H1 (cell line): ENCODE measurements around the gene OSBPL3. TPM values are rescaled to one million over a fixed set of nuclear protein-coding genes. Genes with fewer than 3 reads are reported as not detected.

ENCODE experiments used
- CTCF ChIA-PET: fragments of 300-600 bp; sonication (Branson Sonifier 250); formaldehyde crosslinking; loops from one replicate; lab custom pipeline; 2021; ENCODE audit not compliant: partially characterized antibody; lab: Charles Lee
- POLR2A ChIA-PET: fragments of 300-600 bp; sonication (Branson Sonifier 250); formaldehyde crosslinking; loops from one replicate; lab custom pipeline; 2021; ENCODE audit warnings: inconsistent platforms; ENCODE audit not compliant: partially characterized antibody; lab: Charles Lee
- DNase-seq, 2 experiments: peaks; one replicate each; pipeline versions ENCODE4 v3.0.0 to v3.0.0-alpha.2; 2010 to 2022; ENCODE audit warnings: low spot score in 2 of 2, low read depth in 1 of 2, mixed read lengths in 1 of 2
- FAIRE-seq: peaks from 2 replicates; lab custom pipeline; 2011; peaks lifted over from hg19 to GRCh38; lab: Jason Lieb, UNC
- H2AFZ ChIP-seq: 2 replicates; pipeline ENCODE4 v1.8.1; 2012; ENCODE audit warnings: low read length, inconsistent platforms
- H2AK5ac ChIP-seq: 2 replicates; pipeline ENCODE4 v1.6.1; 2013; ENCODE audit warnings: low read depth, low read length
- H2BK120ac ChIP-seq: replicated peaks from 2 replicates; pipeline ENCODE3; 2013; ENCODE audit warnings: low read depth, low read length, inconsistent platforms
- H2BK12ac ChIP-seq: 2 replicates; pipeline ENCODE4 v1.6.1; 2013; ENCODE audit warnings: low read depth, low read length
- H2BK15ac ChIP-seq: 2 replicates; pipeline ENCODE4 v1.6.1; 2013; ENCODE audit warnings: low read length
- H2BK20ac ChIP-seq: 2 replicates; pipeline ENCODE4 v1.6.1; 2013; ENCODE audit warnings: low read length
- H2BK5ac ChIP-seq: 2 replicates; pipeline ENCODE4 v1.6.1; 2013; ENCODE audit warnings: low read depth, low read length
- H3K14ac ChIP-seq: 2 replicates; pipeline ENCODE4 v1.6.1; 2013; ENCODE audit warnings: inconsistent platforms; ENCODE audit not compliant: insufficient read length
- H3K18ac ChIP-seq: 2 replicates; pipeline ENCODE4 v1.6.1; 2013; ENCODE audit warnings: low read length; ENCODE audit errors: extremely low read depth
- H3K23ac ChIP-seq: 2 replicates; pipeline ENCODE4 v1.6.1; 2013; ENCODE audit warnings: inconsistent platforms; ENCODE audit not compliant: insufficient read length
- H3K23me2 ChIP-seq: 2 replicates; pipeline ENCODE4 v1.6.1; 2013; ENCODE audit warnings: low read depth, low read length
- H3K27ac ChIP-seq: 2 replicates; pipeline ENCODE4 v1.6.1; 2011; ENCODE audit warnings: low read depth, low read length, inconsistent platforms
- H3K27me3 ChIP-seq, 4 experiments: replicated peaks in 1 of 4; 1 replicate in 1 of 4; 2 replicates in 3 of 4; pipeline versions ENCODE4 v1.6.1 to v1.8.1; 2011 to 2013; ENCODE audit warnings: low read length in 3 of 4, mild to moderate bottlenecking in 3 of 4, inconsistent platforms in 2 of 4, mixed read lengths in 2 of 4, moderate library complexity in 1 of 4; ENCODE audit not compliant: control insufficient read depth in 3 of 4, insufficient read depth in 3 of 4; ENCODE audit errors: extremely low read depth in 1 of 4
- H3K36me3 ChIP-seq, 4 experiments: 2 replicates each; pipeline versions ENCODE4 v1.6.1 to v1.8.1; 2011 to 2013; ENCODE audit warnings: mild to moderate bottlenecking in 4 of 4, low read length in 3 of 4, moderate library complexity in 2 of 4, control low read depth in 1 of 4, inconsistent platforms in 1 of 4; ENCODE audit not compliant: insufficient read depth in 4 of 4, control insufficient read depth in 2 of 4
- H3K4ac ChIP-seq: replicated peaks from 2 replicates; pipeline ENCODE3; 2013; ENCODE audit warnings: low read length, low read depth, mixed read lengths, inconsistent platforms; ENCODE audit not compliant: insufficient read length
- H3K4me1 ChIP-seq, 4 experiments: replicated peaks in 1 of 4; 1 replicate in 1 of 4; 2 replicates in 3 of 4; pipeline versions ENCODE4 v1.6.1 to v1.8.1; 2011 to 2013; ENCODE audit warnings: low read length in 3 of 4, inconsistent platforms in 2 of 4, mixed read lengths in 1 of 4; ENCODE audit not compliant: insufficient read depth in 4 of 4, control insufficient read depth in 3 of 4
- H3K4me2 ChIP-seq, 2 experiments: 2 replicates each; pipeline versions ENCODE4 v1.6.1 to v1.8.1; 2011 to 2013; ENCODE audit warnings: low read depth in 2 of 2, low read length in 2 of 2, control low read depth in 1 of 2, inconsistent platforms in 1 of 2, mild to moderate bottlenecking in 1 of 2; ENCODE audit not compliant: insufficient read depth in 1 of 2
- H3K4me3 ChIP-seq, 4 experiments: fragments of 200-600, 300-600 bp in 1 of 4; sonication (generic), shearing (Covaris generic), sonication (Bioruptor Twin) in 1 of 4; 2 replicates each; pipeline versions ENCODE4 v1.5.1 to v1.8.1; 2011 to 2016; ENCODE audit warnings: low read length in 4 of 4, low read depth in 3 of 4, control low read depth in 2 of 4, inconsistent platforms in 2 of 4, mild to moderate bottlenecking in 2 of 4, mixed read lengths in 1 of 4, moderate library complexity in 1 of 4; ENCODE audit not compliant: insufficient read depth in 2 of 4; ENCODE audit errors: extremely low read depth in 1 of 4
- H3K56ac ChIP-seq: replicated peaks from 2 replicates; pipeline ENCODE3; 2013; ENCODE audit warnings: low read depth, mild to moderate bottlenecking, mixed read lengths, low read length, inconsistent platforms; ENCODE audit not compliant: insufficient read length
- H3K79me1 ChIP-seq: 2 replicates; pipeline ENCODE4 v1.6.1; 2013; ENCODE audit warnings: low read depth, low read length, control low read depth
- H3K79me2 ChIP-seq, 2 experiments: 2 replicates each; pipeline versions ENCODE4 v1.6.1 to v1.8.1; 2012 to 2013; ENCODE audit warnings: low read length in 2 of 2, mild to moderate bottlenecking in 2 of 2, inconsistent platforms in 1 of 2; ENCODE audit not compliant: insufficient read depth in 2 of 2, control insufficient read depth in 1 of 2
- H3K9ac ChIP-seq, 4 experiments: replicated peaks in 1 of 4; 1 replicate in 1 of 4; 2 replicates in 3 of 4; pipeline versions ENCODE4 v1.6.1 to v1.8.1; 2011 to 2013; ENCODE audit warnings: low read depth in 3 of 4, low read length in 3 of 4, control low read depth in 2 of 4, mild to moderate bottlenecking in 2 of 4, moderate library complexity in 2 of 4, inconsistent platforms in 1 of 4; ENCODE audit errors: extremely low read depth in 1 of 4
- H3K9me3 ChIP-seq, 2 experiments: 2 replicates each; pipeline versions ENCODE4 v1.6.1 to v1.8.1; 2012 to 2013; ENCODE audit warnings: mild to moderate bottlenecking in 2 of 2, moderate library complexity in 2 of 2, control low read depth in 1 of 2, inconsistent platforms in 1 of 2, low read depth in 1 of 2, low read length in 1 of 2, mixed read lengths in 1 of 2; ENCODE audit not compliant: insufficient read depth in 2 of 2
- H4K20me1 ChIP-seq, 2 experiments: replicated peaks in 1 of 2; 2 replicates each; pipeline versions ENCODE3 to v1.8.1; 2011 to 2013; ENCODE audit warnings: inconsistent platforms in 2 of 2, low read length in 2 of 2, mild to moderate bottlenecking in 1 of 2; ENCODE audit not compliant: insufficient read depth in 2 of 2, control insufficient read depth in 1 of 2
- H4K5ac ChIP-seq: 2 replicates; pipeline ENCODE4 v1.6.1; 2013; ENCODE audit warnings: low read length, low read depth, mixed read lengths, inconsistent platforms; ENCODE audit not compliant: insufficient read length
- H4K8ac ChIP-seq: 2 replicates; pipeline ENCODE4 v1.8.0; 2013; ENCODE audit warnings: mild to moderate bottlenecking, moderate library complexity, low read length, inconsistent platforms; ENCODE audit not compliant: insufficient read depth; ENCODE audit errors: extremely low read depth
- H4K91ac ChIP-seq: replicated peaks from 2 replicates; pipeline ENCODE3; 2013; ENCODE audit warnings: low read length, mixed read lengths, inconsistent platforms; ENCODE audit not compliant: insufficient read length
- BRCA1 ChIP-seq: IDR thresholded peaks from 2 replicates; pipeline ENCODE4 v1.6.1; 2012; ENCODE audit warnings: low read depth, low read length, improper control_type of control experiment
- GABPA ChIP-seq: IDR thresholded peaks from 2 replicates; pipeline ENCODE4 v1.6.1; 2011; ENCODE audit warnings: mild to moderate bottlenecking, low read length, moderate library complexity, borderline replicate concordance; ENCODE audit not compliant: insufficient read depth
- GTF2F1 ChIP-seq: IDR thresholded peaks from 2 replicates; pipeline ENCODE4 v1.6.1; 2012; ENCODE audit warnings: low read depth, low read length, improper control_type of control experiment, borderline replicate concordance
- MAX ChIP-seq: IDR thresholded peaks from 2 replicates; pipeline ENCODE4 v1.6.1; 2012; ENCODE audit warnings: inconsistent platforms
- RAD21 ChIP-seq, 2 experiments: IDR thresholded peaks in 1 of 2; conservative IDR thresholded peaks in 1 of 2; 2 replicates each; pipeline ENCODE4 v1.6.1; 2011; ENCODE audit warnings: low read depth in 2 of 2, low read length in 2 of 2, improper control_type of control experiment in 1 of 2, inconsistent platforms in 1 of 2, mild to moderate bottlenecking in 1 of 2, moderate library complexity in 1 of 2
- WGBS, 2 experiments: shearing (Covaris generic) in 1 of 2; methylation state at CpG; one replicate each; pipeline versions ENCODE4 v1.1.6 to v1.1.7; 2013 to 2015; ENCODE audit warnings: low lambda C conversion rate in 2 of 2, mixed read lengths in 2 of 2, inconsistent platforms in 1 of 2, low coverage in 1 of 2, missing lambda C conversion rate in 1 of 2; ENCODE audit not compliant: insufficient replicate concordance in 2 of 2, insufficient coverage in 1 of 2, insufficient read length in 1 of 2; ENCODE audit errors: extremely low coverage in 1 of 2, missing lambda C conversion rate in 1 of 2; 5-methylcytosine and 5-hydroxymethylcytosine counted together
- polyA plus RNA-seq, 7 experiments: library from polyadenylated mRNA; depleted of rRNA in 3 of 7; stranded (reverse) in 5 of 7; unstranded in 2 of 7; fragments of >200 nt in 5 of 7; fragments of 200-250 nt in 2 of 7; gene quantifications; 1 replicate in 5 of 7; 2 replicates in 1 of 7; 4 replicates in 1 of 7; pipeline versions ENCODE4 v1.2.1 to v1.2.3, GENCODE V29; 2011 to 2013; ENCODE audit warnings: missing spikeins in 2 of 7, mixed read lengths in 2 of 7
- total RNA-seq: library from RNA; stranded (reverse); fragmentation: NEBNext Ultra II Directional; extraction: Animal tissue kit (Norgen Biotek cat#: 25700); gene quantifications from 2 replicates; pipeline ENCODE4 v1.2.1, GENCODE V29; 2021

The OSBPL3 gene
- total and polyA plus RNA-seq, 2 of the 8 experiments (the other 6 are each of a cell fraction or from before 2014, with no cell fraction given) = 2.8 to 13.9 TPM

- H3K4me1 ChIP-seq = no peaks in the 10 kb centered on the region
- no peak overlapping the region for H2AK5ac ChIP-seq
- H3K36me3 ChIP-seq = no peaks in the 10 kb centered on the region; a peak in 1 of 8 replicates
- H3K18ac ChIP-seq = no peak overlapping the region
- H2BK20ac ChIP-seq = no peak overlapping the region
- H3K56ac ChIP-seq = no peak overlapping the region
- no peak overlapping the region for H2BK5ac ChIP-seq
- H4K20me1 ChIP-seq = no peaks in the 10 kb centered on the region
- H3K27ac ChIP-seq = no peak overlapping the region
- H3K4me3 ChIP-seq = no peak overlapping the region
- no peak overlapping the region for H4K8ac ChIP-seq
- H3K79me2 ChIP-seq = no peaks in the 10 kb centered on the region
- no peak overlapping the region for H3K4me2 ChIP-seq
- ChIA-PET CTCF (interaction anchor here (0.6 to 7.5 kb wide), 58 partner anchors 9 to 1250 kb away, joined by 3 to 84 read pairs (median 4); no protein-coding TSS in a partner anchor), POLR2A (interaction anchor here (1.9 kb wide), 1 partner anchor 312 kb away, joined by 9 read pairs; the partner anchor contains the start of gene CYCS)
- WGBS, 2 experiments = 51% methylated on average over 4 of the region's 4 CpGs; no CpG with 5 or more reads in 1 of the 2 experiments
- no peak overlapping the region for H4K91ac ChIP-seq
- DNase-seq = peak in 1 of 2 experiments; percentile 72
- H2BK120ac ChIP-seq = no peak overlapping the region
- H3K14ac ChIP-seq = no peak overlapping the region
- H2BK15ac ChIP-seq = no peak overlapping the region
- no peak overlapping the region for H3K9ac ChIP-seq
- H3K79me1 ChIP-seq = no peaks in the 10 kb centered on the region
- no peak overlapping the region for H2BK12ac ChIP-seq
- no peaks in the 10 kb centered on the region for H3K9me3 ChIP-seq
- H4K5ac ChIP-seq = no peak overlapping the region
- H3K4ac ChIP-seq = no peak overlapping the region
- no peaks in the 10 kb centered on the region for H3K27me3 ChIP-seq
- H2AFZ ChIP-seq = no peak overlapping the region
- no peak for FAIRE-seq
- no peak overlapping the region for H3K23ac ChIP-seq
- no peaks in the 10 kb centered on the region for H3K23me2 ChIP-seq
- TF ChIP-seq GTF2F1 (no peak), MAX (no peak), RAD21 (IDR thresholded peaks at IDR 0.05 in 1 of 2, conservative IDR thresholded peaks at IDR 0.05 in 1 of 2; ENCODE audit: low read depth in 2 of 2, low read length in 2 of 2) (peak; percentile 66 to 77), BRCA1 (no peak), GABPA (no peak)
These were observed 167.6 kb downstream of the OSBPL3 start for GRCh38 chr7:24812305-24812945.
